Stimulated activated CD8-positive, alpha-beta memory T cell treated with anti-CD3 and anti-CD28 coated beads, Interleukin-2, amount 100 ng/mL, for 48 hours (primary cell): ENCODE measurements around the gene KCNE1.

Source experiments
- DNase-seq, 2 donors: peaks; one replicate each; pipeline ENCODE4 v3.0.0-alpha.2; 2020; ENCODE audit warnings: low read depth in 2 of 2

The KCNE1 gene

GRCh38 chr21:34536311-34536710 lies 24.3 kb upstream of the KCNE1 start:
- no peak for DNase-seq

GRCh38 chr21:34535886-34536285 lies 23.9 kb upstream of the KCNE1 start:
- no peak for DNase-seq

GRCh38 chr21:34534522-34534921 lies 22.5 kb upstream of the KCNE1 start:
- DNase-seq: no peak

- DNase-seq: no peak
Observed at GRCh38 chr21:34533938-34534337, 21.9 kb upstream of the KCNE1 start.

GRCh38 chr21:34531399-34531798 lies 19.4 kb upstream of the KCNE1 start:
- DNase-seq: no peak

GRCh38 chr21:34530261-34530660 lies 18.3 kb upstream of the KCNE1 start:
- DNase-seq: no peak

- DNase-seq: no peak
Observed at GRCh38 chr21:34528131-34528561, 16.1 kb upstream of the KCNE1 start.

- no peak for DNase-seq
Observed at GRCh38 chr21:34526618-34527290, 14.7 kb upstream of the KCNE1 start.

- DNase-seq: no peak
Observed at GRCh38 chr21:34526241-34526617, 14.2 kb upstream of the KCNE1 start.

GRCh38 chr21:34524646-34525601 lies 12.9 kb upstream of the KCNE1 start:
- no peak for DNase-seq

- no peak for DNase-seq
Observed at GRCh38 chr21:34523019-34523555, 11.1 kb upstream of the KCNE1 start.

- DNase-seq: no peak
Observed at GRCh38 chr21:34522284-34522683, 10.3 kb upstream of the KCNE1 start.

- no peak for DNase-seq
Observed at GRCh38 chr21:34521561-34521960, 9.6 kb upstream of the KCNE1 start.

- DNase-seq: no peak
Observed at GRCh38 chr21:34520764-34521508, 8.9 kb upstream of the KCNE1 start.

GRCh38 chr21:34520281-34520680 lies 8.3 kb upstream of the KCNE1 start:
- DNase-seq: no peak

- no peak for DNase-seq
Observed at GRCh38 chr21:34519694-34520093, 7.7 kb upstream of the KCNE1 start.

- no peak for DNase-seq
Observed at GRCh38 chr21:34519016-34519415, 7.0 kb upstream of the KCNE1 start.

GRCh38 chr21:34518301-34518700 lies 6.3 kb upstream of the KCNE1 start:
- no peak for DNase-seq

GRCh38 chr21:34517491-34518245 lies 5.7 kb upstream of the KCNE1 start:
- DNase-seq: no peak

GRCh38 chr21:34517039-34517438 lies 5.0 kb upstream of the KCNE1 start:
- no peak for DNase-seq

- DNase-seq: no peak
Observed at GRCh38 chr21:34514576-34515115, 2.6 kb upstream of the KCNE1 start.
